ENCODE data around the gene LIN52.

The LIN52 gene

GRCh38 chr14:74237441-74237840 lies 152.7 kb downstream of the LIN52 start:
- TF ChIP-seq, protein P1, sequence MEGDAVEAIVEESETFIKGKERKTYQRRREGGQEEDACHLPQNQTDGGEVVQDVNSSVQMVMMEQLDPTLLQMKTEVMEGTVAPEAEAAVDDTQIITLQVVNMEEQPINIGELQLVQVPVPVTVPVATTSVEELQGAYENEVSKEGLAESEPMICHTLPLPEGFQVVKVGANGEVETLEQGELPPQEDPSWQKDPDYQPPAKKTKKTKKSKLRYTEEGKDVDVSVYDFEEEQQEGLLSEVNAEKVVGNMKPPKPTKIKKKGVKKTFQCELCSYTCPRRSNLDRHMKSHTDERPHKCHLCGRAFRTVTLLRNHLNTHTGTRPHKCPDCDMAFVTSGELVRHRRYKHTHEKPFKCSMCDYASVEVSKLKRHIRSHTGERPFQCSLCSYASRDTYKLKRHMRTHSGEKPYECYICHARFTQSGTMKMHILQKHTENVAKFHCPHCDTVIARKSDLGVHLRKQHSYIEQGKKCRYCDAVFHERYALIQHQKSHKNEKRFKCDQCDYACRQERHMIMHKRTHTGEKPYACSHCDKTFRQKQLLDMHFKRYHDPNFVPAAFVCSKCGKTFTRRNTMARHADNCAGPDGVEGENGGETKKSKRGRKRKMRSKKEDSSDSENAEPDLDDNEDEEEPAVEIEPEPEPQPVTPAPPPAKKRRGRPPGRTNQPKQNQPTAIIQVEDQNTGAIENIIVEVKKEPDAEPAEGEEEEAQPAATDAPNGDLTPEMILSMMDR (conservative IDR thresholded peaks at IDR 0.05; ENCODE audit: low read depth, low read length): no peak
- no peaks in the 10 kb centered on the region; the same call in 1 of the 2 replicates for H3K27me3 ChIP-seq (ENCODE audit: insufficient read depth, low read depth)
- H3K79me2 ChIP-seq (ENCODE audit: insufficient read depth, low read depth): no peaks in the 10 kb centered on the region
- H3K4me2 ChIP-seq: no peak overlapping the region
- H3K27ac ChIP-seq: no peak overlapping the region
- no peak overlapping the region for H3K9ac ChIP-seq
- no peaks in the 10 kb centered on the region for H4K20me1 ChIP-seq (ENCODE audit: insufficient read depth)
- no peaks in the 10 kb centered on the region for H3K36me3 ChIP-seq (ENCODE audit: insufficient read depth)
- no peak overlapping the region for H3K4me3 ChIP-seq (IDR thresholded peaks at IDR 0.05; ENCODE audit: insufficient read depth, low read depth, low read length)
- H2AFZ ChIP-seq (ENCODE audit: low read depth): no peak overlapping the region
- no peaks in the 10 kb centered on the region for H3K4me1 ChIP-seq (ENCODE audit: low read depth, poor library complexity, severe bottlenecking)

DNA sequence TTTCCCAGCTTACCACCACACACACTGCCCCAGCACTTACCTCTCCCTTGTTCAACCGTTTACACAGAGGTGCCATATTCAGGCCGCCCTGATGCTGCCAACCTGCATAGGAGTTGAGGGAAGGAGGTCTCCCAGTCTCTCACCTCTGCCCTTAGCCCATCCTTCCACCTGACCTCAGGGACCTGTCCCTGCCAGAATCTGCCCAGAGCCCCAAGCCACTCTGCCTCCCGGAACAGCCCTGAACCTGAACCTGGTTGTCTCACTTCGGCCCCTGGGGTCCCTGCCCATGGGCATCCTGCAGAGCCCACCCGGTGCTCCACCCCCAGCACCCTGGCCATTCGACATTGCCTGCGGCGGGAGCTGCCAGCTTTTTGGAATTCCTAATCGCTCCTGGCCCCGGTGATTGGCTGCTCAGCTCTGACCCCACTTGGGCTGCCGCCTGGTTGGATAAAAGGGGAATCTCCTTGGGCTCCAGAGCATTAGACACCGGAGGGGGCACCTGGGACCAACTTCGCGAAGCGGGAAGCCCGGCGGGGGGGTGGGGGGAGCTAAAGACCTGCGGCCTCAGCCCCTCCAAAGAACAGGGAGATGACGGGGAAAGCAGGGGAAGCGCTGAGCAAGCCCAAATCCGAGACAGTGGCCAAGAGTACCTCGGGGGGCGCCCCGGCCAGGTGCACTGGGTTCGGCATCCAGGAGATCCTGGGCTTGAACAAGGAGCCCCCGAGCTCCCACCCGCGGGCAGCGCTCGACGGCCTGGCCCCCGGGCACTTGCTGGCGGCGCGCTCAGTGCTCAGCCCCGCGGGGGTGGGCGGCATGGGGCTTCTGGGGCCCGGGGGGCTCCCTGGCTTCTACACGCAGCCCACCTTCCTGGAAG lies 154.5 kb downstream of the LIN52 start, which contains the start of gene VSX2:
VSX2 (plus strand) TSS at position 476 of the 874 bp plus-strand sequence; CDS start at position 589, 113 bp downstream.
- Histone ChIP-seq H3K4me3 (IDR thresholded peaks at IDR 0.05; ENCODE audit: insufficient read depth, low read depth, low read length) (no peak within 1 kb of the TSS), H3K27ac (no peak within 1 kb of the TSS), H3K9ac (no peak within 1 kb of the TSS), H3K27me3 (ENCODE audit: insufficient read depth, low read depth) (no peaks in the 10 kb centered on the region; the same call in 1 of the 2 replicates), H3K4me2 (no peak within 1 kb of the TSS), H4K20me1 (ENCODE audit: insufficient read depth) (no peaks in the 10 kb centered on the region), H3K79me2 (ENCODE audit: insufficient read depth, low read depth) (no peaks in the 10 kb centered on the region), H3K4me1 (ENCODE audit: low read depth, poor library complexity, severe bottlenecking) (no peaks in the 10 kb centered on the region), H2AFZ (ENCODE audit: low read depth) (no peak within 1 kb of the TSS), H3K36me3 (ENCODE audit: insufficient read depth) (no peaks in the 10 kb centered on the region)
- TF ChIP-seq, protein P1 (conservative IDR thresholded peaks at IDR 0.05; ENCODE audit: low read depth, low read length): no peak

DNA sequence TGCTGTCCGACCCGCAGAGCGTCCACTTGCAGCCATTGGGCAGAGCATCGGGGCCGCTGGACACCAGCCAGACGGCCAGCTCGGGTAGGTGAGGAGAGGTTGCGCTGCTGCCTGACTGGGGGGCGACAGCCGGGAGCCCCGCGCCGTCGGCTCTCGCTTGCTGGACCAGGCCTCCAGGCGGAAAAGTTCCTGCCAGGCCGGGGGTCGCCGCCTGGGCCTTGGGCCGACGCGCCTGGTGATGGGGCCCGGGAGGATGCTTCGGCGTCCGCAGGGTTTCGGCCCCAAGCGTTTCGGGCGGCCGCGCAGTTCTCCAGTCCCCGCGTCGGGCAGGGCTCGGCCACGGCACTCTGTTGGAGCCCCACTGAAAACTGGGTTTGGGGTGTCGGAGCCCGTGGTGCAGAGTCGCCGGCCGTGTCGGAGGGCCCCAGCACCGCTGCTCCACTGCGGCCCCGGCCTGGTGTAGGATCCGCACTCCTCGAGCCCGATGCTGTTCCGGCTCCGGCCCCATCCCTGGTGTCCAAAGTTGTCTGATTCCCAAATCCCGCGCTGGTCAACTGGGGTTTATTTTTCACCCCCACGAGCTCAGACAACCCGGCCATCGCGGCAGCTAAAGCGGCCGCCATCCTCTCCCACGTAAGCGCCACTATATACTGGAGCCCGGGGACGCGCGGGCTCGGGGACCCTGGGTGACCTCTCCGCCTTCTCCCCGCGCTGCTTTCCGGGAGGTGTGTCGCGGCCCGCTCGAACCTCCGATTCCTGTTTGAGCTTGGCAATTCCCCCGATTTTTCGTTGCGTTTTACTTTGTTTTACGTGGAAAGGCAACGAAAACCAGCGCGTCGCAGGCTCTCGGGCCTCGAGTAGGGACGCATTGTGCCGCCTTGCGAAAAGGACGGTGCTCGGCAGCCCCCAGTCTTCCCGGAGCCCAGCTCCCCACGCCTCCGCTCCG lies 155.4 kb downstream of the LIN52 start:
- TF ChIP-seq, protein P1 (conservative IDR thresholded peaks at IDR 0.05; ENCODE audit: low read depth, low read length): no peak
- no peak overlapping the region for H3K4me2 ChIP-seq
- H3K27ac ChIP-seq: no peak overlapping the region

DNA sequence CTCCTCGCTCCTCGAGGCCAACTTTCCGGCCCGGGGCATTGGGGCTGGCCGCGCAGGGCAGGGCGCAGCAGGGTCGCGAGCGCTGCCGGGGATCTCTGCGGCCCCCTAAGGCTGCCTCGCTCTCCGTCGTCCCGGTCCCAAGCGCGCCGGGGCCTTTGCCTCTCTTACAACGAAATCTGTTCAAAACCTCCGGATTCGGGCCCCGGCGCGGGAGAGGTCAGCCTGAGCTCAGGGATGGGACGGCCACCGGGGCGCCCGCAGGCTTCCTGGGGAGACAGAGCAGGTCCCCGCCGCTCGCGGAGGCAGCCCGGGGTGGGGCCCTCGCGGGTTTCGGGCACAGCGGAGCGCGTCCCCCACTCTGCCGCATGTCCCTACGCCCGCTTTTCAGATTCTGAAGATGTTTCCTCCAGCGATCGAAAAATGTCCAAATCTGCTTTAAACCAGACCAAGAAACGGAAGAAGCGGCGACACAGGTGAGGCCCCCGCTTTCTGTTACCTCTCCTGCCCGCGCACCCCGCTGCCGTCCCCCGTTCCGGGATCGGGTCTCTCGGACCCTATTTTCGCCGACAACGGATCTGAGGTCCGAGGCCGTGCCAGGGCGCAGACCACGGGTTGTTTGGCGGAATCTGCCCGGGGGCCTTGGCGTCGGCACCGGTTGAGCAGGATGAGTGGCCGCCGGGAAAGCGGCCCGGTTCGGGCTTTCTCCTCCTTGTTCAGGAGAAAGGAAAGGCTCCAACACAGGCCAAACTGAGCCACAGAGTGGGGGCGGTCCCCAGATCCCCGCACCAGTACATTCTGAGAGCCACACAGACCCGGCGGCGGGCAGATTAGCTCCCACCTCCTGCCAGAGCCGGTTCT lies 156.3 kb downstream of the LIN52 start:
- no peaks in the 10 kb centered on the region for H3K79me2 ChIP-seq (ENCODE audit: insufficient read depth, low read depth)
- no peak overlapping the region for H3K4me3 ChIP-seq (IDR thresholded peaks at IDR 0.05; ENCODE audit: insufficient read depth, low read depth, low read length)
- no peaks in the 10 kb centered on the region for H3K36me3 ChIP-seq (ENCODE audit: insufficient read depth)
- no peak overlapping the region for H2AFZ ChIP-seq (ENCODE audit: low read depth)
- no peaks in the 10 kb centered on the region for H3K4me1 ChIP-seq (ENCODE audit: low read depth, poor library complexity, severe bottlenecking)
- TF ChIP-seq, protein P1 (conservative IDR thresholded peaks at IDR 0.05; ENCODE audit: low read depth, low read length): no peak
- H4K20me1 ChIP-seq (ENCODE audit: insufficient read depth): no peaks in the 10 kb centered on the region
- no peak overlapping the region for H3K4me2 ChIP-seq
- H3K27me3 ChIP-seq (ENCODE audit: insufficient read depth, low read depth): no peaks in the 10 kb centered on the region; the same call in 1 of the 2 replicates
- H3K9ac ChIP-seq: no peak overlapping the region
- no peak overlapping the region for H3K27ac ChIP-seq

More for the DNA sequence above, 155.4 kb downstream of the LIN52 start:
- H4K20me1 ChIP-seq (ENCODE audit: insufficient read depth): no peaks in the 10 kb centered on the region
- H3K36me3 ChIP-seq (ENCODE audit: insufficient read depth): no peaks in the 10 kb centered on the region
- H2AFZ ChIP-seq (ENCODE audit: low read depth): no peak overlapping the region
- no peak overlapping the region for H3K9ac ChIP-seq
- H3K27me3 ChIP-seq (ENCODE audit: insufficient read depth, low read depth): no peaks in the 10 kb centered on the region; the same call in 1 of the 2 replicates
- H3K79me2 ChIP-seq (ENCODE audit: insufficient read depth, low read depth): no peaks in the 10 kb centered on the region
- H3K4me3 ChIP-seq (IDR thresholded peaks at IDR 0.05; ENCODE audit: insufficient read depth, low read depth, low read length): no peak overlapping the region
- no peaks in the 10 kb centered on the region for H3K4me1 ChIP-seq (ENCODE audit: low read depth, poor library complexity, severe bottlenecking)

Data from KMS-11 (cell line).